Activated T-helper 1 cell treated with anti-CD3 and anti-CD28 coated beads, Interleukin-2, amount 50 U/mL, for 16 hours (primary cell): ENCODE measurements around the gene ABCG4.
A peak's percentile ranks its signal among the peaks of the same experiment; 100 is the strongest.
"Not testable (repeated sequence)": the region's sequence is repeated elsewhere in the genome, so short reads cannot be mapped to it uniquely, and the experiment has no call there.

Experiments used
- DNase-seq, 2 donors: peaks; one replicate each; pipeline ENCODE4 v3.0.0-alpha.2; 2020; ENCODE audit warnings: low read depth in 1 of 2, low spot score in 1 of 2

ABCG4 gene

DNA sequence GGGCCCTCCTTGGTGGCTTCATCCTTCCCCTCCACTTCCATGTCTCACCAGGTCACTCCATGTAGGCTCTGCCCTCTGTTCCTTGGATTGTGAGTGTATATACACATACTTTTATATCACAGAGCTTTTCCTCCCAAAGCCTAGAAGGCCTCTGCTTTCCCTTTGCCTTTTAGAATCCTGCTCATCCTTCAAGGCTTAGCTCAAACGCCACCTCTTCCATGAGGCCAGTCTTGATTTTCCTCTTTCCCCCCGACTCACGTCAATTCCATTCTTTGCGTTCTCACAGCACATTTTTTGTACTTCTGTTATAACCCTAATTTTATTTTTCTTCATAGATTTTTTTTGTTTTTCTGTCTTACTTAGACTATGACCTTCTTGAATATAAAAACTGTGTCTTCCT, 3.8 kb downstream of the ABCG4 start:
- no peak for DNase-seq

DNA sequence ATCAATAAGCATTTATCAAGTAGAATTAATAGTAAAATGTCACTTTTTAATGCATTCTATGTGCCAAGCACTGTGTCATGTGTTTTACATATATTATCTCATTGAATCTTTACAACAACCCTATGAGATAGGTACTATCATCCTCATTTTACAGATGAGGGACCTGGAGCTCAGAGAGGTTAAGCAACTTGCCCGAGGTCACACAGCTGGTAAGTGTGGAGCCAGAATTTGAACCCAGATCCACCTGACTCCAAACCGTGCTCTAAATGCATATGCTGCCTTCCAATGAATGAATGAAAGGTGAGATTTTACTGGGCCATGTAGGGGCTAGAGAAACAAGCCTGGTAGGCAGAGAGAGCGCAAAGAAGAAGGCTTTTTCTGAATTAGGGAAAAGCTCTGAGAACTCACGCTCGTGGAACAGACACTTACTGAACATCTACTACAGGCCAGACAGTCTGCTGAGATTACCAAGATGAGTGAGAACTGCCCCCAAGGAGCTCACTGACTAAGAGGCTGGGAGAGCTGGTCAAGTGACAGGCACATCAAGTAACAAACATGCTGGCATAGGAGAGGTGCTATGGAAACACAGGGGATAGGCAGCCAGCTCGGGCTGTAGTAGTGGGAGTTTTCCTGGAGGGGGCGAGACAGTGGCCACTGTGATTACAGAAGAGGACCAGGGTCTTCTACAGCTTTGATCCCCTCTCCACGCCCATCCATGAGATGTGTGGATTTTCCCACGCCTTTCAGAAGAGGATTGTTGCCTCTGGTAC, 4.4 kb downstream of the ABCG4 start:
- DNase-seq, result no peak

DNA sequence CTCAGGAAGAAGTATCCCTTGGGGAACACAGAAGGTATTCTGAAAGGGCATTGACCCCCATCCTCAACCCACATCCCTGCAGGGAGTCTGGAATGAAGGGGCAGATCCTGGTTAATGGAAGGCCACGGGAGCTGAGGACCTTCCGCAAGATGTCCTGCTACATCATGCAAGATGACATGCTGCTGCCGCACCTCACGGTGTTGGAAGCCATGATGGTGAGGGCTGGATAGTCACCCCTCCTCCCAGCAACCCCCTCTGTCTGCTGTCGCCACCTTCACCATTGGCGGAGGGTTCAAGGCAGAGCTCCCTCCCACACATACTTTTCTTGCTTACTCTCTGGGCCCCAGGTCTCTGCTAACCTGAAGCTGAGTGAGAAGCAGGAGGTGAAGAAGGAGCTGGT, 5.3 kb downstream of the ABCG4 start:
- no peak for DNase-seq

DNA sequence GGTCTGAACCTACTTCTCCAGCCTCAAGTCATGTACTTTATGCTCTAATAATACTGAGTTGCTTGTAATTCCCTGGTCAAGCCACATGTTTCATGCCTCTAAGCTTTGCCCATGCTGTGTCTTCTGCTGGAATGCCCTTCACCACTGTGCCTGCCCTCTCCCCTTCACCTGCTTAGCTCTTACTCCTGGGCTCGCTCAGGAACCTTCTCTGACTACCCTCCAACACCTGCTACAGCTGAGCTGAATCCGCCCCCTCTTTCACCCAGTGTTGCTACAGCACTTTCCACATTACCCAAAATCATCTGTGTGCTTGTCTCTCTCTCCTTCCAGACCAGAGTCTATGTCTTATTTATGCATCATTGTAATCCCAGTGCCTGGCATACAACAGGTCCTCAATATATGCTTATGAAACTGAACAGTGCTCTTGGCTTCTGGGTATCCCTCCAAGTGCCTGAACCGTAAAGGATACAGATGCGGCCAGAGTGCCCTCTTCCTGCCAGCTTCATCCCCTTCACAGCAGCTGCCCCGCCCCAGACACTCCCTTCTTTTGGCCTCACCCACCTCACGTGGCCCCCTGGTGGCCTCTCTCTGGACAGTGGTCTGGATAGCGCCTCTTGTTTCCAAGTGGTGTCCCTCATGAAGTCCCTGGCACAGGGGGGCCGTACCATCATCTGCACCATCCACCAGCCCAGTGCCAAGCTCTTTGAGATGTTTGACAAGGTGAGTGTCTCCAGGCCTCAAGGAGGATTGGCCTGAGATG, 7.1 kb downstream of the ABCG4 start:
- DNase-seq, result no peak

DNA sequence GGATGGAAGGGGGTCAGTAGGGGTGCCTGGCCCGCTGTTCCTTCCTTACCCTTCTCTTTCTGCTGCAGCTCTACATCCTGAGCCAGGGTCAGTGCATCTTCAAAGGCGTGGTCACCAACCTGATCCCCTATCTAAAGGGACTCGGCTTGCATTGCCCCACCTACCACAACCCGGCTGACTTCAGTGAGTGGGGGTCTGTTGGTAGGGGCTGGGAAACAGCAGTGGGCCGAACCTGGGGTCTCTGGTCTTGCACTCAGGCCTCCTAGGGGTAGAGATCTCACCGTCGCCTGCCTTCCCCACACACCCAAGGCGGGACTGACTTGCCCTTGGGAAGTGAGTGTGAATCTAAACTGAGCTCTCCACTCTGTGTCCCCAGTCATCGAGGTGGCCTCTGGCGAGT, 7.6 kb downstream of the ABCG4 start:
- no peak for DNase-seq

DNA sequence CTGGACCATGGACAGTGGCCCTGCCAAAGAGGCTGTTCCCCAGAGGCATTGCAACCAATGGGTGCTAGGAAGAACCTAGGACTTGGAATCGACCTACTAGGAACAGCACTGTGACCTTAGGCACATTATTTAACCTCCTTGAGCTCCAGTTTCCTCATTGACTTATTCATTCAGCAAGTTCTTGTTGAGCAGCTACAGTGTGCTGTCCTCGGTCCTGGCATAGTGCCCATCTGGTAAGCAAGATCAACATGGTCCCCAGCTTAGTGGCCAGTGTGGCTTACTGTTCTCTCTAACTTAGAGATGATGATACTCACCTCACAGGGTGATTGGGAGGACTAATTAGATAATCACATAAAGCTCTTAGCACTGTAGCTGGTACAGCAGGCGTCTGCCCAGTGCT, 8.2 kb downstream of the ABCG4 start:
- DNase-seq, result no peak

DNA sequence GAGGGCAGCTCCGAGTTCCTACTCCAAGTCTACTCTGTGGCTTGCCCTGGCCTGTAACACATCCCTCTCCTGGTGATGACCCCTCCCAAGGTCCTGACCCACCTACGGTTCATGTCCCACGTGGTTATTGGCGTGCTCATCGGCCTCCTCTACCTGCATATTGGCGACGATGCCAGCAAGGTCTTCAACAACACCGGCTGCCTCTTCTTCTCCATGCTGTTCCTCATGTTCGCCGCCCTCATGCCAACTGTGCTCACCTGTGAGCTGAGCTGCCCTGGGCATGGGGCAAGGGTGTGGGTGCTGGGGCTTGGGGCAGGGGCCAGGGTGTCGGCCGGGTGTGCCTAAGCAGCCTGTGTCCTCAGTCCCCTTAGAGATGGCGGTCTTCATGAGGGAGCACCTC, 9.6 kb downstream of the ABCG4 start:
- DNase-seq, result no peak

DNA sequence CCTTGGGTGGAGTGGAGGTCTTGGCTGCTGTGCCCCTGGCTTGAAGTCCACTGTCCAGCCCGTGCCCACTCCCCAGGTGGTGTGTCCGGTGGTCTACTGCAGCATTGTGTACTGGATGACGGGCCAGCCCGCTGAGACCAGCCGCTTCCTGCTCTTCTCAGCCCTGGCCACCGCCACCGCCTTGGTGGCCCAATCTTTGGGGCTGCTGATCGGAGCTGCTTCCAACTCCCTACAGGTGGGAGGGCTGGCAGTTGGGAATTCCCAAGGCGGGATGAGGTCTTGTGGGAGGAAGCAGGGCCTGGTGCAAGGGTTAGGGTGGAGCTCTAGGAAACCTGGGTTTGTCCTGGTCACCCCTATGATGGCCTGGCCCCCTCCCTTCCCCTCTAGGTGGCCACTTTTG, 11.3 kb downstream of the ABCG4 start:
- DNase-seq, result no peak

DNA sequence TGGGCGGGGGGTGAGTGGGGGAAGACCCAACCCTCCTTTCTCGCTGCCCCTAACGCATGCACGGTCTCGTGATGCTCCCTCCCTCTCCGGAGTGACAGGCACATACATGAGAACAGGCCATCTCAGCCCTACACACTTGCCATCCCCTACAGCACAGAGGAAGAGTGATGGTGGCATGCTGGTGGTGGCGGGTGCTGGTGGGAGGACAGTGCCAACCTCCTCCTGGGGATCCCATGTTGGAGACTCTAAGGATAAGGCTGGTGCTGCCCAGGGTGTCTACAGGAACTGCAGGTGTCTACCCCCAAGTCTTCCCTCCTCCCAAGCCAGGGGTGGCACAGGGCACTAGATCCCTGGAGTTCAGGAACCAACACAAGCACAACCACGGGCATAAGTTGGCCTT, 13.0 kb downstream of the ABCG4 start:
- no peak for DNase-seq

DNA sequence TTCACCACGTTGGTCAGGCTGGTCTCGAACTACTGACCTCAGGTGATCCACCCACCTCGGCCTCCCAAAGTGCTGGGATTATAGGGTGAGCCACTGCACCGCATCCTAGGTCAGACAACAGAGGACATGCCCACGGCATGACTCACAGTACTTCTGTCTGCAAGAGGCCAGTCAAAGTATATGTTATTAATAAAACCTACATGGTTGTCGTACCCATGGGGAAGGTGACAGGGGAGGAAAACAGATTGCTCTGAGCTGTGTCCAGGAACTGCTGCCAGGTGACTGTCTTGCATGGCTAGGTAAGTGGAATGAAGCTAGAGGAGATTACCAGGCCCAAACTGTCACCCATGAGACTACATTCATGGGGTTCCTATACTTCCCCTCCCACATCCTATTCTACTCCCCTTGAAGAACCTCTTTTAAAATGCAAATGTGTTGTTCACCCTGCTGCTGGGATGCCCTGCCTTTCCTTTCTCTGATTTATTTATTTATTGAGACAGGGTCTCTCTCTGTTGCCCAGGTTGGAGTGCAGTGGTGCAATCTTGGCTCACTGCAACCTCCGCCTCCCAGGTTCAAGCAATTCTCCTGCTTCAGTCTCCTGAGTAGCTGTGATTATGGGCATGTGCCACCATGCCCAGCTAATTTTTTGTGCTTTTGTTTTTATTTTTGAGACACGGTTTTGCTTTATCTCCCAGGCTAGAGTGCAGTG, 17.7 kb downstream of the ABCG4 start:
- DNase-seq, result no peak

DNA sequence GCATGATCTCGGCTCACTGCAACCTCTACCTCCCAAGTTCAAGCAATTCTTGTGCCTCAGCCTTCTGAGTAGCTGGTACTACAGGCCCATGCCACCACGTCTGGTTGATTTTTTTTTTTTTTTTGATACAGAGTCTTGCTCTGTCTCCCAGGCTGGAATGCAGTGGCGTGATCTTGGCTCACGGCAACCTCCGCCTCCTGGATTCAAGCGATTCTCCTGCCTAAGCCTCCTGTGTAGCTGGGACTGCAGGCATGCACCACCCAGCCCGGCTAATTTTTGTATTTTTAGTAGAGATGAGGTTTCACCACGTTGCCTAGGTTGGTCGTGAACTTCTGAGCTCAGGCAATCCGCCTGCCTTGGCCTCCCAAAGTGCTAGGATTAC, 18.2 kb downstream of the ABCG4 start:
- DNase-seq, result not testable (repeated sequence)

DNA sequence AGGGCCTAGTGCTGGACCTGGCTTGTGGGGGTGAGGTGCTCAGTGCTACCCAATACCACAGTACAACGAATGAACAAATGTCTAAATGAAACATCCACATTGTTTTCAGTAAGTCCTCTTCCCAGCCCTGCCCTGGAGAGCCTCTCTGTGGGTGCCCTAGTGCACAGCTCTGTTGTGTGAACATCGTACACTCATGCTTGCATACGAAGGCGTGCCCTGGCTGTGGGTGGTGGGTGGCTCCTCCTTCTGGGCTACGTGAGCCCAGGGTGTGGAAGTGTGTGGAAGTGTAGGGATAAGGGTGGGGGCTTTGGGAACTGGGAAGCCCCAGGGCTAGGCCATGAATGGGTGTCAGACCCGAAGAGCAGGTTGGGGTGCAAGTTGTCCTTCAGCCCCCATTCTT, 19.1 kb downstream of the ABCG4 start:
- no peak for DNase-seq

DNA sequence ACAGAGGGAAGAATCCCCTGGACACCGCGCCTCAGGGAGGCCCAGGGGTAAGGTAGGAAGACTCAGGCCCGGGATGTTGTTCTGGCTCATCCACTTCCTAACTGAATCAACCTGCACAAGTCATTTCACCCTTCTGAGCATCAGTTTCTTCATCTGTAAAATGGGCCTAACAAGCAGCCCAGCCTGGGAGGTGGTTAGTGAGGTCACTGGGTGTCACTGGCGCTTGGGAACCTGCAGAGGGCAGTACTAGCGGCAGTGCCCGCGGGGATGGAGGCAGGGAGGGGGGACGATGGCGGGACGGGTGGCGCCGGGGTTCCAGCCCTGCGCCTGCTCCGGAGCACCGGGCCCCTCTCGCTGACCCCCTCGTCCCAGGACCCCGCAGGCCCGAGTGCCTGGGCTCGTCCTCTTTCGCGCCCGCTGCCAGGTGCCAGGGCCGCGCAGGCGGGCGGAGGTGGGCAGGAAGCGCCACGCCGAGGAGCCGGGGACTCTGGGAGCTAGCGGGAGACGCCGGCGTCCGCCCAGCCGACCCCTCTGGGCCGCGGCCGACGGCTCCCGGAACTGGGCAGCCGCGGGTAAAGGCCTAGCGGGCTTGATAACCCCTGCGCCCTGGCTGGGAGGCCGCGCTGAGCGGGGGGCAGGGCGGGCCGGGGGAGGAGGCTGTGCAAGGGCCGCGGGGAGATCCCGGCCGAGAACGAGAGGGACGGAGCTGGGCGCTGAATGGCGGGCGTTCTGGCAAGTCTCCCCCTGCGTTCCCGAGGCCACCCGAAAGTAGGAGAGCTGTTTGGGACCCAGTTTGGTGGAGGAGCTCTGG, 19.8 kb downstream of the ABCG4 start, which contains the start of gene NLRX1:
TSS of gene NLRX1 (plus strand) at position 255 of the 811 bp plus-strand sequence. CDS start 2,679 bp downstream, outside the sequence.
- peak; percentile 67 to 71 for DNase-seq

DNA sequence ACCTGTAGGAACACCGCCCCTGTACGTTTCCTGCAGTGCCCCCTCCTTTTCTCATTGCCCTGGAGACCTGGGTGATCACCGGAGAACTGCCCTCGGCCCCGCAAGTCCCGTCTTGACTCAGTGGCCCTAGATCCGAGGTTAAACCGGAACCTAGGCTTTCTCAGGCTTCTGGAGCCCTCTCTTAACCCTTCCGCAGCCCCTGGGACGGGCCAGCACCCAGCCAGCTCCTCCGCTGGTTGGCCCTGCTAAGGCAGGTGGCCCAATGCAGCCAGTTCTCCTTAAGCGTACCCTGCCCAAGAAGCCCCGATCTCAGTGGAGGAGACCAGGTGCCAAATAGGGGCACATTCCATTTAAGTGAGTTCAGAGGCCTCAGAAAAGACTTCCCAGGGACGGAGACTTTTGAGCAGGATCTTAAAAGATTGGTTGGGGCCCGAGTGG, 20.4 kb downstream of the ABCG4 start:
- no peak for DNase-seq

DNA sequence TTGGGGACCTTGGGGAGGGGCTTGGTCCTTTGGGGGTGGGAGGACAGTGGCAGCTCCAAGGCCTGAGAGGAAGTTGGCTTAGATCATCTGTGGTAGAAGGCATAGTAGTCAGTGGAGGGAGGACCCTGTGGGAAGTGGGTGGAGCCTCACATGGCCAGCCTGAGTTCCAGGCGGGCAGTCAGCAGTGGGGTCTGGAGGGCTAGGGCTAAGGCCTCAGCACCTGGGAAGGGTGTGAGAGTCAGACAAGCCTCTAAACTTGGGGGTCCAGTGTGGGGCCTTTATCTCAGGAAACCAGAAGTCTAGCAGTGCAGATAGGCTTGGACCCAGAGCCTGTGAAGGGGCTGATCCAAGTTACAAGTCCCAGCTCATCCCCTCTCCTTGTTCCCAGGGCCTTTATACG, 23.7 kb downstream of the ABCG4 start:
- no peak for DNase-seq

DNA sequence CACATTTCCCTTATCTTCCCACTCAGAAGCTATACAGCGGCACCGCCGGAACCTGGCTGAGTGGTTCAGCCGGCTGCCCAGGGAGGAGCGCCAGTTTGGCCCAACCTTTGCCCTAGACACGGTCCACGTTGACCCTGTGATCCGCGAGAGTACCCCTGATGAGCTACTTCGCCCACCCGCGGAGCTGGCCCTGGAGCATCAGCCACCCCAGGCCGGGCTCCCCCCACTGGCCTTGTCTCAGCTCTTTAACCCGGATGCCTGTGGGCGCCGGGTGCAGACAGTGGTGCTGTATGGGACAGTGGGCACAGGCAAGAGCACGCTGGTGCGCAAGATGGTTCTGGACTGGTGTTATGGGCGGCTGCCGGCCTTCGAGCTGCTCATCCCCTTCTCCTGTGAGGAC, 24.6 kb downstream of the ABCG4 start:
- no peak for DNase-seq

DNA sequence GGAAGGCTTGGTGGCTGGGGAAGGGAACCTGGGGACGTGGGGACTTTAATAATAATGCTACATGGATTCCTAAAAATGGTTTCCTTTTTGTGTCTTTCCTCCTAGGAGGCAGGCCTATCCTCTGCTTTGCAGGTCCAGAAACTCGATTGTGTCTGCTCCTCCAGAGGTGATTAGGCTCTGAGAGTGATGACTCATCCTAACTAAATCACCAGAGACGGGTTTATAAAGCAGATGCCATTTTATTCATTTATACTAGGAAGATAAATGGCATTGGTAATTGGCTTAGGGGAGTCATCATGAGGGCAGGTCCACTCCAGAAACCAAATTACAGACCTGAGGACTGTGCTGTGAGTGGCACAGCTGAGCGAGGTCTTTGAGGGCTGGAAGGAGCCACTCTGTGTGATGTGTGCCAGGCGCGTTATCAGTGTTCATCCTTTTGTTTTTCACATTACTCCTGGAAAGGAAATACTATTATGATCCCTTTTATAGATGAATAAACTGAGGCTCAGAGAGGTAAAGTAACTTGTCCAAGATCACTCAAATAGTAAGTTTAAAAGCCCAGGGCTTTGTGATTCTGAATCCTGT, 26.7 kb downstream of the ABCG4 start:
- DNase-seq, result no peak

DNA sequence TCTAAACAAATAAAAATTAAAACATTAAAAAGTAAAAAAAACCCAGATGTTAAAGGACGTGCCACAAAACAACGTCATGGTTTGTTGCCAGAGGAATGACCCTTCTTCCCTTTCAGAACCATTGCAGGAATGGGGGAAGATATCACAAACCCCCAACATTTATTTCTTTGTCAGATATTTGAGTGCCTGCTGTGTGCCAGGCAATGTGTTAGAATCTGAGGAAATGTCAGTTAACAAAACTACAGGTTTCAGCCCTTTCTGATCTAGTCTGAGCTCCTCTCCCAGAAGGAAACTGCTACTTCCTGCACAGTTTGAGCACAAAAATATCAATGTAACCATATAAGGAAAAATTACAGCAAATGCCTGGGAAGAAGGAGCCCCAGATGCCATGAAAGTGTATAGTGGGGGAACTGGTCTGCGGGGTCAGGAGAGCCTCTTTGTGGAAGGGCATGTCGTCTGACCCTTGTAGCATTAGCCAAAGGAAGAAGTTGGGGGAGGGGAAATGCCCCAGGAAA, 29.4 kb downstream of the ABCG4 start:
- DNase-seq, result no peak

DNA sequence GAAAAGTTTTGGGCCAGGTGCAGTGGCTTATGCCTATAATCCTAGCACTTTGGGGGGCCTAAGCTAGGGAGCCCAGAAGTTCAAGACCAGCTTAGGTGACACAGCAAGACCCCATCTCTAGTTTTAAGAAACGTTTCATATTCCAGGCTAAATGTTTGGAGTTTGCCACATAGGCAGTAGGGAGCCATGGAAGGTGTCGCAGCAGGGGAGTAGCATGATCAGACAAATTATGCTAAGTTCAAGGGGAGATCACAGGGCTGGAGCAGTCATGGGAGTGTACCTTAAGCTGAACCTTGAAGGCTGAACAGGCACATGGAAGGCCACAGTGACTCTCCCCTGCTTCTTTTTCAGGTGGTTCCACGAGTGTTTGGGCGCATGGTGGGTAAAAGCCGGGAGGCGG, 30.5 kb downstream of the ABCG4 start:
- DNase-seq, result no peak

DNA sequence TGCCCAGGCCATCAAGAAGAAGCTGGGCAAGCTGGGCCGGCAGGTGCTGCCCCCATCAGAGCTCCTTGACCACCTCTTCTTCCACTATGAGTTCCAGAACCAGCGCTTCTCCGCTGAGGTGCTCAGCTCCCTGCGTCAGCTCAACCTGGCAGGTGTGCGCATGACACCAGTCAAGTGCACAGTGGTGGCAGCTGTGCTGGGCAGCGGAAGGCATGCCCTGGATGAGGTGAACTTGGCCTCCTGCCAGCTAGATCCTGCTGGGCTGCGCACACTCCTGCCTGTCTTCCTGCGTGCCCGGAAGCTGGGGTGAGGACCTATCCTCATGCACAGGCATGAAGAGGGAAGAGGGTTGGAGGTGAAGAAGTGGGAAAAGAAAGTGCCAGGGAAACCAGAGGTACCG, 31.1 kb downstream of the ABCG4 start:
- no peak for DNase-seq
